ENCODE data around the gene OPTC.

OPTC gene

GRCh38 chr1:203534012-203534411, 40.1 kb downstream of the OPTC start:
- H3K27ac ChIP-seq = peak overlapping the region; percentile 59 to 72
- no peak overlapping the region for H3K4me3 ChIP-seq
- TF ChIP-seq CTCF (IDR thresholded peaks at IDR 0.05) = no peak
- DNase-seq (ENCODE audit: low spot score) = no peak

- no peak overlapping the region for H3K4me3 ChIP-seq
- peak overlapping the region; percentile 59 to 72 for H3K27ac ChIP-seq
- TF ChIP-seq CTCF (IDR thresholded peaks at IDR 0.05) = no peak
- DNase-seq (ENCODE audit: low spot score) = peak; percentile 88
Observed at GRCh38 chr1:203534526-203534925, 40.6 kb downstream of the OPTC start.

GRCh38 chr1:203536575-203536974, 42.6 kb downstream of the OPTC start:
- no peak for DNase-seq (ENCODE audit: low spot score)
- H3K4me3 ChIP-seq = no peak overlapping the region
- peak overlapping the region; percentile 66 to 74 for H3K27ac ChIP-seq
- TF ChIP-seq CTCF (IDR thresholded peaks at IDR 0.05) = no peak

- no peak for DNase-seq (ENCODE audit: low spot score)
- Histone ChIP-seq H3K4me3 (no peak overlapping the region), H3K27ac (peak overlapping the region; percentile 66 to 74)
- no peak for TF ChIP-seq CTCF (IDR thresholded peaks at IDR 0.05)
Observed at GRCh38 chr1:203536980-203537455, 43.1 kb downstream of the OPTC start.

- H3K4me3 ChIP-seq = no peak overlapping the region
- peak overlapping the region; percentile 66 to 74 for H3K27ac ChIP-seq
Observed at GRCh38 chr1:203537806-203538464, 44.0 kb downstream of the OPTC start.

GRCh38 chr1:203538726-203539125, 44.8 kb downstream of the OPTC start:
- TF ChIP-seq CTCF (IDR thresholded peaks at IDR 0.05) = no peak
- DNase-seq (ENCODE audit: low spot score) = no peak
- peak overlapping the region; percentile 66 to 74 for H3K27ac ChIP-seq
- H3K4me3 ChIP-seq = no peak overlapping the region

More at GRCh38 chr1:203537806-203538464, 44.0 kb downstream of the OPTC start:
- no peak for TF ChIP-seq CTCF (IDR thresholded peaks at IDR 0.05)
- no peak for DNase-seq (ENCODE audit: low spot score)

Measured in coronary artery (tissue), 2 donors.